Measurements from ENCODE around the gene OGFR. TPM values are rescaled to one million over a fixed set of nuclear protein-coding genes. Genes with fewer than 3 reads are reported as not detected.

Gene OGFR
- total RNA-seq, 1 experiment from 2014 or later, result 78.9 TPM

- DNase-seq (no peak), ATAC-seq (no peak)
- Histone ChIP-seq H3K27ac (ENCODE audit: low read length) (no peak within 1 kb of the TSS), H4K20me1 (ENCODE audit: low read length) (no peaks in the 10 kb centered on the region), H3K9me2 (replicated peaks; ENCODE audit: low read length) (no peaks in the 10 kb centered on the region), H3K4me3 (ENCODE audit: low read length) (peak within 1 kb of the TSS; percentile 64), H3K9me3 (ENCODE audit: low read length) (no peaks in the 10 kb centered on the region), H3F3A (ENCODE audit: low read length, unreplicated experiment) (no peaks in the 10 kb centered on the region), H3K4me2 (ENCODE audit: low read length) (peak within 1 kb of the TSS; percentile 83), H3K9ac (ENCODE audit: low read length) (no peak within 1 kb of the TSS), H2AFZ (ENCODE audit: low read length) (peak within 1 kb of the TSS; percentile 48; the same call in 1 of the 2 replicates), H3K36me3 (ENCODE audit: low read depth, low read length) (no peaks in the 10 kb centered on the region; the same call in 1 of the 2 replicates), H3K79me2 (ENCODE audit: low read length) (no peaks in the 10 kb centered on the region), H3K27me3 (ENCODE audit: low read length) (peaks cover 19% of the 10 kb centered on the region), H3K4me1 (ENCODE audit: insufficient read depth, low read length) (peaks cover 33% of the 10 kb centered on the region)
- ChIA-PET POLR2A (ENCODE audit: unreplicated experiment) (no interaction called here), CTCF (interaction anchor here (0.8 kb wide), 1 partner anchor 30 kb away, joined by 4 read pairs; no protein-coding TSS in a partner anchor)
- intact Hi-C loops (cut with micrococcal nuclease), result no loop called here
- TF ChIP-seq EZH2phosphoT487 (IDR thresholded peaks at IDR 0.05; ENCODE audit: borderline replicate concordance, low read length) (no peak), CTCF (conservative IDR thresholded peaks at IDR 0.05; ENCODE audit: low read depth, low read length) (no peak), EZH2 (IDR thresholded peaks at IDR 0.05; ENCODE audit: low read length, unreplicated experiment) (no peak)
- no TSS peak for BruUV-seq (replicated peaks)
Measured at GRCh38 chr20:62816884-62817873, 12.5 kb downstream of the OGFR start, which contains the start of gene COL9A3. TSS of gene COL9A3 (plus strand) at chr20:62817050. CDS start at chr20:62817065, 15 bp downstream.

- no peak overlapping the region for H3K4me3 ChIP-seq (ENCODE audit: low read length)
- H3K9ac ChIP-seq (ENCODE audit: low read length), result no peak overlapping the region
Measured at GRCh38 chr20:62817975-62818591, 13.4 kb downstream of the OGFR start.

More at GRCh38 chr20:62817975-62818591, 13.4 kb downstream of the OGFR start:
- POLR2A ChIA-PET (ENCODE audit: unreplicated experiment), result no interaction called here
- ATAC-seq, result no peak
- DNase-seq, result no peak
- CTCF ChIA-PET, result no interaction called here
- H3K4me2 ChIP-seq (ENCODE audit: low read length), result 0 out of 2 replicates have a peak overlapping the region, but pooled peaks have one; percentile 3
- H3K27me3 ChIP-seq (ENCODE audit: low read length), result peaks cover 19% of the 10 kb centered on the region
- H3K27ac ChIP-seq (ENCODE audit: low read length), result no peak overlapping the region
- no TSS peak for BruUV-seq (replicated peaks)
- H3K79me2 ChIP-seq (ENCODE audit: low read length), result no peaks in the 10 kb centered on the region
- H3K4me1 ChIP-seq (ENCODE audit: insufficient read depth, low read length), result peaks cover 33% of the 10 kb centered on the region
- TF ChIP-seq EZH2phosphoT487 (IDR thresholded peaks at IDR 0.05; ENCODE audit: borderline replicate concordance, low read length) (no peak), EZH2 (IDR thresholded peaks at IDR 0.05; ENCODE audit: low read length, unreplicated experiment) (no peak), CTCF (conservative IDR thresholded peaks at IDR 0.05; ENCODE audit: low read depth, low read length) (no peak)
- no peaks in the 10 kb centered on the region for H3F3A ChIP-seq (ENCODE audit: low read length, unreplicated experiment)
- intact Hi-C loops (cut with micrococcal nuclease), result no loop called here
- no peak overlapping the region for H2AFZ ChIP-seq (ENCODE audit: low read length)
- H3K9me2 ChIP-seq (replicated peaks; ENCODE audit: low read length), result no peaks in the 10 kb centered on the region
- no peaks in the 10 kb centered on the region for H4K20me1 ChIP-seq (ENCODE audit: low read length)
- no peaks in the 10 kb centered on the region for H3K9me3 ChIP-seq (ENCODE audit: low read length)
- H3K36me3 ChIP-seq (ENCODE audit: low read depth, low read length), result no peaks in the 10 kb centered on the region

Data from PC-3 (cell line).